Choroid plexus epithelial cell (primary cell): ENCODE results near the gene RPAIN.
"Not testable (repeated sequence)": the region's sequence is repeated elsewhere in the genome, so short reads cannot be mapped to it uniquely, and the experiment has no call there.

Experiments
- DNase-seq: peaks from one replicate; pipeline ENCODE4 v3.0.0-alpha.2; 2010; ENCODE audit warnings: low read depth
- H3K4me3 ChIP-seq: 2 replicates; pipeline ENCODE4 v1.5.1; 2011; ENCODE audit warnings: low read depth, mild to moderate bottlenecking, control low read depth, low read length, moderate library complexity
- CTCF ChIP-seq: conservative IDR thresholded peaks from 2 replicates; pipeline ENCODE4 v1.5.1; 2011; ENCODE audit warnings: low read depth, mild to moderate bottlenecking, control low read depth, inconsistent platforms, low read length, moderate library complexity

Gene RPAIN

GRCh38 chr17:5429191-5429887 is 9.4 kb downstream of the RPAIN start:
- peak; percentile 59 for DNase-seq
- no peak overlapping the region for H3K4me3 ChIP-seq
- TF ChIP-seq CTCF: no peak

GRCh38 chr17:5430413-5430999 is 10.5 kb downstream of the RPAIN start:
- DNase-seq: no peak
- no peak overlapping the region for H3K4me3 ChIP-seq
- TF ChIP-seq CTCF: no peak

GRCh38 chr17:5431234-5431633 is 11.3 kb downstream of the RPAIN start:
- H3K4me3 ChIP-seq, DNase-seq: not testable (repeated sequence)
- TF ChIP-seq CTCF: peak; percentile 2

- no peak for TF ChIP-seq CTCF
- no peak overlapping the region for H3K4me3 ChIP-seq
- DNase-seq: no peak
Observed at GRCh38 chr17:5431949-5432556, 12.1 kb downstream of the RPAIN start.

GRCh38 chr17:5434984-5435383 is 15.0 kb downstream of the RPAIN start:
- TF ChIP-seq CTCF: no peak
- no peak for DNase-seq
- H3K4me3 ChIP-seq: no peak overlapping the region

GRCh38 chr17:5435781-5436315 is 15.9 kb downstream of the RPAIN start:
- H3K4me3 ChIP-seq, DNase-seq: not testable (repeated sequence)

GRCh38 chr17:5437721-5438317 is 17.8 kb downstream of the RPAIN start:
- no peak for TF ChIP-seq CTCF
- peak overlapping the region; percentile 83 for H3K4me3 ChIP-seq
- DNase-seq: peak; percentile 43
